ENCODE measurements around the gene SSB.
"Not testable (repeated sequence)": the region's sequence is repeated elsewhere in the genome, so short reads cannot be mapped to it uniquely, and the experiment has no call there.

Gene SSB

DNA sequence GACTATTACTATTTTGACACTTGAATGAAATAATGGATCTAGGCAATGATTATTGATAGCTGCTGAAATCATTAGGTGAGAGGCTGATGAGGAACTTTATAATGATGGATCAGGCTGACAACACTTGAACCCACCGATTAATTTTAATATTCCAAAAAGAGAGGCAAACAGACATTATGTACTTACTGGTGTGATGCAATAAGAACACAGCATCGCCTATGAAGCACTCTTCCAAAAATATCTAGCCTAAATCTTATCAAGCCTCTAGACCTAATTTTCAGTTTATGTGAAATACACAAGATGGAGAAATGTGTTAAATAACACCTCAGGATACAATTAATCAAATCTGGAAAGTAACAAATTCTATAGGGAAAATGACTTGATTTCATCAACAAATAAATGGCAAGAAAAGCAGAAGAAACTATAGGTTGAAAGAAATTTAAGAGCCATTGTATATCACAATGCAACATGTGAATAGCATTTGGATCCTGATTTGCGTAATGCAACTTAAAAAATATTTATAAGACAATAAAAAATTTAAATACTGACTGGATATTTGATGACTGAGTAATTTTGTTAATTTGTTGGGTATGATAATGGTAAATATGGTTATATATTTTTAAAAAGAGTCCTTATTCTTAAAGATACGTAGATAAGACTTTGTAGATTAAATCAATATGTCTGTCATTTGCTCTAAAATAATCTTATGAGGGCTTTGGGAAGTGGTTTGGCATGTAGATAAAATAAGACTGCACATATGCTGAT, 17.2 kb upstream of the SSB start:
- DNase-seq (ENCODE audit: low read depth, low spot score): no peak
- no peak overlapping the region for H3K27ac ChIP-seq

GRCh38 chr2:169782513-169782912, 16.2 kb upstream of the SSB start:
- no peak overlapping the region for H3K27ac ChIP-seq
- no peak for DNase-seq (ENCODE audit: low read depth, low spot score)

DNA sequence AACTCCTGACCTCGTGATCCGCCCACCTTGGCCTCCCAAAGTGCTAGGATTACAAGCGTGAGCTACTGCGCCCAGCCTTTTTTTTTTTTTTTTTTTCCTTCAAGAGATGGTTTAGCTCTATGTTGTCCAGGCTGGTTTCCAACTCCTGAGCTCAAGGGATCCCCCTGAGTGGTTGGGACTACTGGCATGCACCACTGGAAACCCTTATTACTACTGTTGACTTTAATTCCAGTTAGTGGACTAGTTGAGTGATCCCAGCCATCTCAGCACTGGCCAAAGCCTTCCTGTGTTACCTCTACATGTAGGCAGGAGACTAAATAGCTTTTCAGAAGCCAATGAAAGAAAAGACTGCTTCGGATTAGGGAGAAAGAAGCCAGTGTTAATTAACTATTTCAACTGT, 8.1 kb upstream of the SSB start:
- no peak for DNase-seq (ENCODE audit: low read depth, low spot score)
- no peak overlapping the region for H3K27ac ChIP-seq

DNA sequence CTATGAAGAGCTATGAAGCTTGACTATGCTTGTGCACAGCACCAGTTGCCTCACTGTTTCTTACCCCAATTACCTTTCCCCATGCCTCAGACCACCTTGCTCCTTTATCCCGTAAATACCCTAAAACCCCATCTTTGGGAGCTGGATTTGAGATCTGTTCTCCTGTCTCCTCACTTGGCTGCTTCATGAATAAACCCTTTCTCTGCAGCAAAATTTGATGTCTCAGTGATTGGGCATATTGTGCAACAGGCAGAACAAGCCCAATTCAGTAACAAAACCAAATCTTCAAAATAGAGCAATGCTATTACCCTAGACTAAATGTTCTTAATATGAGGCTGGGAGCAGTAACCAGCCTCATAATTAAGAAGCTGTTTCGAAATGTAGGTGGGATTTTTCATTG, 3.5 kb upstream of the SSB start:
- no peak overlapping the region for H3K27ac ChIP-seq
- DNase-seq (ENCODE audit: low read depth, low spot score): no peak

- no peak overlapping the region for H3K27ac ChIP-seq
- DNase-seq (ENCODE audit: low read depth, low spot score): no peak
These were observed 2.2 kb upstream of the SSB start for GRCh38 chr2:169796441-169796840.

DNA sequence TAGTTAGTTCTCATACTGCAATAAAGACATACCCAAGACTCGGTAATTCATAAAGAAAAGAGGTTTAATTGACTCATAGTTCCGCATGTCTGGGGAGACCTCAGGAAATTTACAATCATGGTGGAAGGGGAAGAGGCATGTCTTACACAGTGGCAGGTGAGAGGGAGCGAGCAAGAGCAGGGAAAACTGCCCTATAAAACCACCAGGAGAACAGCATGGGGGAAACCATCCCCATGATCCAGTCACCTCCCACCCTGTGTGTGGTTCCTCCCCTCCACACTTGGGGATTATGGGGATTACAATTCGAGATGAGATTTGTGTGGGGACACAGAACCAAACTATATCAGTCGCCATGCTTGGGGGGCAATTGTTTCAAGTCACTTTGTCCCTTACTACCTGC, 1.1 kb upstream of the SSB start:
- no peak for DNase-seq (ENCODE audit: low read depth, low spot score)
- no peak overlapping the region for H3K27ac ChIP-seq

GRCh38 chr2:169798397-169798717, 314 bp upstream of the SSB start:
- no peak for DNase-seq (ENCODE audit: low read depth, low spot score)
- H3K27ac ChIP-seq: peak overlapping the region; percentile 78

GRCh38 chr2:169803480-169803879, 4.8 kb downstream of the SSB start:
- H3K27ac ChIP-seq: no peak overlapping the region
- no peak for DNase-seq (ENCODE audit: low read depth, low spot score)

- H3K27ac ChIP-seq: no peak overlapping the region
These were observed 7.9 kb downstream of the SSB start for GRCh38 chr2:169806586-169806985.

GRCh38 chr2:169808221-169808620, 9.6 kb downstream of the SSB start:
- H3K27ac ChIP-seq: no peak overlapping the region
- DNase-seq (ENCODE audit: low read depth, low spot score): no peak

More at GRCh38 chr2:169806586-169806985, 7.9 kb downstream of the SSB start:
- no peak for DNase-seq (ENCODE audit: low read depth, low spot score)

GRCh38 chr2:169815849-169816248, 17.2 kb downstream of the SSB start:
- peak overlapping the region; percentile 60 for H3K27ac ChIP-seq
- peak; percentile 65 for DNase-seq (ENCODE audit: low read depth, low spot score)

DNA sequence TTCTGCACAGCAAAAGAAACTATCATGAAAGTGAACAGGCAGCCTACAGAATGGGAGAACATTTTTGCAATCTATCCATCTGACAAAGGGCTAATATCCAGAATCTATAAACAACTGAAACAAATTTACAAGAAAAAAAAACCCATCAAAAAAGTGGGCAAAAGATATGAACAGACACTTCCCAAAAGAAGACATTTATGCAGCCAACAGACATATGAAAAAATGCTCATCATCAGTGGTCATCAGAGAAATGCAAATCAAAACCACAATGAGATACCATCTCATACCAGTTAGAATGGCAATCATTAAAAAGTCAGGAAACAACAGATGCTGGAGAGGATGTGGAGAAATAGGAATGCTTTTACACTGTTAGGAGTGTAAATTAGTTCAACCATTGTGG, 18.3 kb downstream of the SSB start:
- peak overlapping the region; percentile 60 for H3K27ac ChIP-seq
- not testable (repeated sequence) for DNase-seq (ENCODE audit: low read depth, low spot score)

GRCh38 chr2:169817369-169817768, 18.7 kb downstream of the SSB start:
- DNase-seq (ENCODE audit: low read depth, low spot score); H3K27ac ChIP-seq: not testable (repeated sequence)

GRCh38 chr2:169818241-169818640, 19.6 kb downstream of the SSB start:
- DNase-seq (ENCODE audit: low read depth, low spot score): peak; percentile 46
- H3K27ac ChIP-seq: peak overlapping the region; percentile 86

DNA sequence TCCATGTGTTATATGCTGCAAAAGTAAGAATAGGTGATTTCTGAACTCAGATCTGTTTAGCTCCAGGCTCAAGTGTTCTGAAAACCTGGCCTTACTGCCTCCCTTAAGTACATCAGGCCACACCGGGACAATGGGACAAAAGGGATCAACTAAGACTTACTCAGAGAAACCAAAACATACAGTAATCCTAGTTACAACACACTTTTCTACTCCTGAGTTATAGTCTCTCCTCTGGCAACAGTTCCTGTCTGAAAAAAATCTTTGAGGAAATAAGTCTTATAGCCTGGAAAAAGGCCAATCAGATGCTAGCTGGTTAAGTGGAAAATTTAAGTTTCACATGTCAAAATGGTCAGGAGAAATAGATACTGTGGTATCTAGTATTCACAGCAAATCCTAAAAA, 20.4 kb downstream of the SSB start:
- no peak for DNase-seq (ENCODE audit: low read depth, low spot score)
- H3K27ac ChIP-seq: peak overlapping the region; percentile 86

DNA sequence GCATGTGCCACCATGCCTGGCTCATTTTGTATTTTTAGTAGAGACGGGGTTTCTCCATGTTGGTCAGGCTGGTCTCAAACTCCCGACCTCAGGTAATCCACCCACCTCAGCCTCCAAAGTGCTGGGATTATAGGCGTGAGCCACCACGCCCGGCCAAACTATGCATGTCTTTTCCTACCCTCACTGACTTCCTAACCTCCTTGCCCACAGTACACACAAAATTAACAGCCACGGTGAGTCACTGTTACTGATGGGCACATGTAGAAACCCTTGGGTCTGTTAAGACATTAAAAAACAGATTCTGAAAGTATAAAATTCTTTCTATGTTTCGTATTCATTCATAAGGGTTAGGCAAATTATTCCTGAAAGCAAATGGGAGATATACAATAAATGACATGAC, 21.4 kb downstream of the SSB start:
- not testable (repeated sequence) for DNase-seq (ENCODE audit: low read depth, low spot score)
- peak overlapping the region; percentile 86 for H3K27ac ChIP-seq

DNA sequence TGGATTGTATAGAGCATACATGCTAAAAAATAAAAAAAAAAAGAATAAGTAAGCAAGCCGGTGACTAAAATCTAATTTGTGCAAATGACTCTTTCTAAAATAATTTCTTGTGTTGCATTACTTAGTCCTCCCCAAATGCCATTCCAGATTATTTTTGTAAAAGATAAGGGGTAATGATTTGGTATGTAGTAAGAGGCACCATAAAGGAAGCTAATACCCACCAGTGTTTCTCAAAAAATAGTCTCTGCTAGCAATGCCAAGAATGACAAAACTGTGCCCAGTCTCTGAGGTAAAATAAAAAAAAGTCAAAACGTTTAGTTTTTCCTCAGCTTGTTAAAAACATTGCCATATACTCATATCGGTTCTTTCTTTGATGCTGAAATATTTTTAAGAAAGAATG, 23.4 kb downstream of the SSB start:
- no peak overlapping the region for H3K27ac ChIP-seq
- DNase-seq (ENCODE audit: low read depth, low spot score): no peak

DNA sequence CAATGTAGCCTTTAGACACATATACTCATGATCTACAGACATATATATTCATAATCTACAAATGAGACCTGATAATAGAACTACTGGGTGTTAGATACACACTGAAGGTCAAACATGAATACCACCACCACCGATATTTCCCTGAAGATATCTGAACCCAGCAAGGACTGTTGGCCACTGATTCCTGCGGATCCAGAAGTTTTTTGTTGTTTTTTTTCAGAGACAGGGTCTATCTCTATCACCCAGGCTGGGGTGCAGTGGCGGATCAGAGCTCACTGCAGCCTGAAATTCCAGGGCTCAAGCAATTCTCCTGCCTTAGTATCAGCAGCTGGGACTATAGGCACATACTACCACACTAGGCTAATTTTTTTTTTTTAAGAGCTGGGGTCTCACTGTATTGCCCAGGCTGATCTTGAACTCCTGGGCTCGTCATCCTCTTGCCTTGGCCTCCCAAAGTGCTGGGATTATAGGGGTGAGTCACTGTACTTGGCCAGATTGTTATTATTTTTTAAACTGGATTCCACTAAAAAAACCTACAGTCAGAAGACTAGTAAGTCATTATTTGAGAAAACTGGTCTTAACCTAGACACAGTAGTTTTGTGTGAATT, 24.2 kb downstream of the SSB start:
- no peak for DNase-seq (ENCODE audit: low read depth, low spot score)
- peak overlapping the region; percentile 86 for H3K27ac ChIP-seq

GRCh38 chr2:169823996-169824372, 25.3 kb downstream of the SSB start:
- H3K27ac ChIP-seq: peak overlapping the region; percentile 86
- no peak for DNase-seq (ENCODE audit: low read depth, low spot score)

GRCh38 chr2:169824373-169825333, 26.0 kb downstream of the SSB start, which contains the start of gene METTL5:
Gene METTL5, minus strand, starts transcription at chr2:169824905. Its CDS starts 308 bp downstream, at chr2:169824597.
- DNase-seq (ENCODE audit: low read depth, low spot score): no peak
- peak within 1 kb of the TSS; percentile 86 for H3K27ac ChIP-seq
